HUDEP-2 (cell line): ENCODE measurements around the gene TRIM28.

Source experiments
- DNase-seq, 76 experiments: peaks; one replicate each; lab custom pipeline; 2025; ENCODE audit not compliant: unreplicated experiment in 76 of 76; lab: John Stamatoyannopoulos, UW

TRIM28 gene

DNA sequence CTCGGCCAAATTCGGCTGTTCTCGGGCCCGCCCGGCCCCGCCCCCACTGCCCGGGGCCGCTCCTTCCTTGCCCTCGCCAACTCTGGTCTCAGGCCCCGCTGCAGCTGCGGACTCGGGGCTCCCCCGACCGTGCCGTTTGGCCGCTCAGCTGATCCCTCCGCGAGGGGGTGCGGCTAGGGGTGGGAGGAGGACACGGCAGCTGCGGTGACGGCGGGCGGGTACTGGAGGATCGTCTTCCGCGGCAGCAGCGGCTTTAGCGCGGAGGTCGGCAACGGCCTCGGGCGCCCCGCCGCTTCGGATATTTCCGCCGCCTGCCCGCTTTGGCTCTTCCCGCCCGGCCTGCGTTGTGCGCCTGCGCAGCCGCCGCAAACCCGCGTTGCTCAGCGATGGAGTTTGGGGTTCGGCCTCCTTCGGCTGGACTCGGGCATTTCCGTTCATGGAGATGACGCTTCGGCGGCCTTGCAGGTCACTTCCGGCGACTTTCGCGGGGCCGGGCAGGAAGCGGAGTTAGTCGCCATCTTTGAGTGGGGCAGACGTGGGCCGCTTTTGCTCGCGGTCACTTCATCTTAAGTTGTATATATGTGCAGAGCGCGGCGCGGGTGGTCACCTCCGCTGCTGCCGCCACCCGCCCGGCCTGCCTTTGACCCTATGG lies 14.9 kb downstream of the TRIM28 start:
- DNase-seq: no peak

DNA sequence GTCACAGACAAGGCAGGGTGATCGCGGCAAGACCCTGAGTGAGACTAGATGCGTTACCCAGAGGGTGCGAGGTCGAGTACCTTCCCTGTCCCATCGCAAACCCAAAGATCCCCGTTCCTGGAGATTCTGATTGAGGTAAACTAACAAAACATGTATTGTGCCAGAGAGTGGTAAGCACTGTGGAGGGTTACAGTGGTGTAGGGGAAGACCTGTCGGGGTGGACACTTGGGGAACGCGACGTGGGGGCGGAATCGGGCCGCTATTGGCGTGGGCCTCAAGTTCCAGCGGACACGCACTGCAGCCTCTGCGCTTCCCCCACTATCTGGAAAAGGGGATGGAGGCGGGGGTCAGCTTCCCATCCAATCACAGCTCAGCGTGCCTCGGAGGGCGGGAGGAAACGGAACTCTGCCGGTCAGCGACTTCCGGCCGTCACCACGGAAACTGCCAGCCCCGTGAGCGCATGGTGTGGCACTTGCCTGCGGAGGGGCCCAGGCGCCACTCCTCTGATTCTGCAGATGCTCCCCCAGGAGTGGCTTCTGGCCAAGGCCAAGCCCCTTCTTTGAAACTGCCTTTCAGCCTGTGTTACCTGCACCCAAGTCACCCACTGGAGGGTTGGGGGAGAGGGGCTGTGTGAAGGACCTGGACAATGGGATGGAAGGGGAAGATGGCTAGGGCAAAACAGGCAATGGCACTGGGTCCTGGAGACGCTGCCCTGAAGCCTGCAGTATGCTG lies 15.6 kb downstream of the TRIM28 start:
- no peak for DNase-seq

DNA sequence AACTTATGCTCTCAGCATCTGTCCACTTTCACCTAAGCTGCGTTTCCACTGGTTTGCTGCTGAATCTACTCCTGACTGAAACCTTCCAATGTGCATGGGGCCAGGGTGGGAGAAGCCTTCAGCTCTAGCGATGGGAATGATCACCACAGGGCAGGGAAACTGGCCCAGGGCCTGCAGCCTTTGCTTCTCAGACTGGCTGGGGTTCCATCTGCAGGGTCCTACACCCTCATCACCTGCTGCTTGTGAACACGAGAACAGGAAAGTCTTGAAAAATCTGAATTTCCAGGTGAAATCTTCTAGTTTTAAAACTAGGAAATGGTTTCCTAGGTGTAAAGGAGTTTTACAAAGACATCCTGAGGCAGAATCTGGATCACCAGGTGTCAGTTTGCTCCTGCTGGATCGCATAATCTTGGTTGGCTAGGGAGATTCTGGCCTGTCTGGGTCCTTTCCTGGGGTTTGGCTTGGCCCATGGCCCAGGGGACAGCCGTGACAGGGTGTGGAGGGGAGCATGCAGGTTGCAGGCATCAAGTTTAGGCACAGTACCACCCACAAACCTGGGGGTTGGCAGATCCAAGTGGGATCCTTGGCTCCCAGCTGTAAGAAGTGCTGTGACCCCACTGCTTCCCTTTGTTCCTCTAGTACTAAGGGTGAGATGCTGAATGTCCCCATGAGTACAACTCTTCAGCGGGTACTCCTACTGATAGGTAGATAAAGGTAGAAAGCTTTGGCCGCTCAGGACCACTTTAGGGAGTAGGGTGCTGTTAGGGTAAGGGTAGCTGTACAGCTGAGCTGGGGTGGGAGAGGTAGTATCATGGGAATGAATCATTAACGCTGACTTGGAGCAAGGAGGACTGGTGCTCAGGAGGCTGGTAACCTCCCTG lies 16.4 kb downstream of the TRIM28 start:
- no peak for DNase-seq

GRCh38 chr19:58560921-58561320 lies 17.1 kb downstream of the TRIM28 start:
- no peak for DNase-seq

DNA sequence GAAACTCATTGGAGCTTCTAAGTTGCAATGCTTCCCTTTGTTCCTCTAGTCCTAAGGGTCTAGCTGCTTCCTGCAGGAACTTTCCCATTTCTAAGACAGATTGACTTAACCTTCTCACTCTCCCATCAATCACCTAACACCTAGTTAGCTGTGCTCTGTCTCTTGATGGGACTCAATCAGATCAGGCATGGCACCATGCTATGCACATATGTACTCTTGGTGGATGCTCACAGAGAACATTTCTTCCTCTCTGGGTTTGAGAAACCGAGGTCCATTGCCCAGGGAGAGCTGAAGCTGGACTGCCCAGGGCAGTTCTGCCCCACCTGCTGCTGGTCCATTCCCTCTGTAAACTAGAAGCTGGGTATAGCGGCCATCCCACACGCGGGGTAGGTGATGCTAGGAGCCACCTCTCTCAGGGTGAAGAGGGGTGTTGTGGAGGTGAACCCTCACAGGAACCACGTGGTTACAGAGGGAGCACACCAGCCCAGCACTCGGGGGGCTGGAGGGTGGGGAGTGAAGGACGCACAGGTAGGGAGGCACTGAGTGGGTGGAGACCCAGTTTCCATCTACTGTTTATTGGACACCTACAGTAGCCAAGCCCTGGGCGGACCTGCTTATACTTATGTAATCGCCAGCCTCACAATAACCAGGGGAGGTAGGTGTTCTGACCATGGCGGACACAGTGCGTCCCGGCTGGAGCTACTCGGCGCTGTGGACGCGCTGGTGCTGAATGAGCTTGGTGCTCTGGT lies 17.7 kb downstream of the TRIM28 start:
- no peak for DNase-seq

DNA sequence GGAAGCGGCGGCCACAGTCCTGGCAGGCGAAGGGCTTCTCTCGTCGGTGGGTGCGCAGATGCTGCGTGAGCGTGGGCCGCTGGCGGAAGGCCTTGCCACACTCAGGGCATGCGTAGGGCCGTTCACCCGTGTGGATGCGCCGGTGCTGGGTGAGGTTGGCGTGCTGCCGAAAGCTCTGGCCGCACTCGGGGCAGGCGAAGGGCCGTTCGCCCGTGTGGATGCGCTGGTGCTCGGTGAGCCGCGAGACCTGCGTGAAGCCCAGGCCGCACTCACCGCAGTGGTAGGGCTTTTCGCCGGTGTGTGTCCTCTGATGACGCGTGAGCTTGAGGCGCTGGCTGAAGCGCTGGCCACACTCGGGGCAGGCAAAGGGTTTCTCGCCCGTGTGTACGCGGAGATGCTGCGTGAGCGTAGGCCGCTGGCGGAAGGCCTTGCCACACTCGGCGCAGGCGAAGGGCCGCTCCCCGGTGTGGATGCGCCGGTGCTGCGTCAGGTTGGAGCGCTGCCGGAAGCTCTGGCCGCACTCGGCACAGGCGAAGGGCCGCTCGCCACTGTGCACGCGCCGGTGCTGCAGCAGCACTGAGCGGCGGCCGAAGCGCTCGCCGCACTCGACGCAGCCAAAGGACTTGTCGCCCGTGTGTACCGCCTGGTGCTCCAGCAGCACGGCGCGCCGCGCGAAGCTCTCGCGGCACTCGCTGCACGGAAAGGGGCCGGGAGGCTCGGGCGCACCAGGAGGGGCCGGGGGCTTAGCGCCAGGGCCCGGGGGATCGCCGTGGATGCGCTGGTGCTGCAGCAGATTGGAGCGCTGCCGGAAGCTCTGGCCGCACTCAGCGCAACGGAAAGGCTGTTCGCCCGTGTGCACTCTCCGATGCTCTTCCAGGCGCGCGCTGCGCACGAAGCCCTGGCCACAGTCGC lies 18.5 kb downstream of the TRIM28 start:
- DNase-seq: no peak

- DNase-seq: no peak
Measured at GRCh38 chr19:58563034-58563573, 19.2 kb downstream of the TRIM28 start.

DNA sequence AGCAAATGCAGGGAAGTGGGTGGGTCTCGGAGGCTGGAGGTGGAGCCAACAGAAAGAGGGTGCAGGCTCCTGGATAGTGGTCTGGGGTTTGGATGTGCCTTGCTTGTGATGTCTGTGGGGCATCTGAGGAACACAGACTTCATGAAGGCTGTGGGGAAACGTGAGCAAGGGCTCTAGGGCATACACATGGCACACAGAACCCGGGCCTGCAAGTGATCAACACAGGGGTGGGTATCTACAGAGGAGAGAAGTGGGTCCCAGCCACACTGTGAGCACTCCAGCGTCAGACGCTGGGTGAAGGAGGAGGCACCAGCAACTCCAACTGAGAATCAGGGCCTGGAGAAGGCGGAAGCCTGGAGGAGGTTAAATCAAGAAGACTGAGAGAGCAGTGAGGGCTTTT lies 20.0 kb downstream of the TRIM28 start:
- DNase-seq: no peak

GRCh38 chr19:58566989-58567388 lies 23.1 kb downstream of the TRIM28 start:
- DNase-seq: no peak

DNA sequence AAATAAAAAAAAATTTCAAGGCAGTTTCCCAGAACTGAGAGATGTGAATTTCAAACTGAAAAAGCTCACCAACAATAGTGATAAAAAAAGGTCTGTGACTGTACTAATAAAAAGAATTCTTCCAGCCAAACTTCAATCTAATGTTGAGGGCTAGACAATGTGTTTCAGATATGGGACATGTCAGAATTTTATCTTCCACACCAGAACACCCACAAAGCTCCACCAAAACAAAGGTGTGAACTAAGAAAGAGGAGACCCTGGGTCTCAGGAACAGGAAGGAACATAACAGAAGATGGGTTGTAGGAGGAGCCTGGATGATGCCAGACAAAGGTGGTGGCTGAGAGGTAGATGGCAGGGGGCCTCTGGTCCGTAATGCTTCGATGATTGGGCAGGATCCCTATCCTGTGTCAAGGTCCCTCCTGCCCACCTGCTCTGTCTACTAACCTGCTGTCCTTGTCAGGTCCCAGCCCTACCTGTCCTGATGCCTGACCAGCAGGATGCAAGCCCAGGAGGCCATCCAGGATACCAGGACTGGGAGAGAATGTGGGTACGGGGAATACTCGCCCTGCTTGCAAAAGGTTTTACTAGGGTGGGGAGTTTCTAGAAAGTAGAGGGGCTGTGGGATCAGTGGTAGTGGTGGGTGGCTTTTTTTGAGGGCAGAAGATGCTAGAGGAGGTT lies 24.7 kb downstream of the TRIM28 start:
- no peak for DNase-seq

- no peak for DNase-seq
Measured at GRCh38 chr19:58569191-58569942, 25.5 kb downstream of the TRIM28 start.

DNA sequence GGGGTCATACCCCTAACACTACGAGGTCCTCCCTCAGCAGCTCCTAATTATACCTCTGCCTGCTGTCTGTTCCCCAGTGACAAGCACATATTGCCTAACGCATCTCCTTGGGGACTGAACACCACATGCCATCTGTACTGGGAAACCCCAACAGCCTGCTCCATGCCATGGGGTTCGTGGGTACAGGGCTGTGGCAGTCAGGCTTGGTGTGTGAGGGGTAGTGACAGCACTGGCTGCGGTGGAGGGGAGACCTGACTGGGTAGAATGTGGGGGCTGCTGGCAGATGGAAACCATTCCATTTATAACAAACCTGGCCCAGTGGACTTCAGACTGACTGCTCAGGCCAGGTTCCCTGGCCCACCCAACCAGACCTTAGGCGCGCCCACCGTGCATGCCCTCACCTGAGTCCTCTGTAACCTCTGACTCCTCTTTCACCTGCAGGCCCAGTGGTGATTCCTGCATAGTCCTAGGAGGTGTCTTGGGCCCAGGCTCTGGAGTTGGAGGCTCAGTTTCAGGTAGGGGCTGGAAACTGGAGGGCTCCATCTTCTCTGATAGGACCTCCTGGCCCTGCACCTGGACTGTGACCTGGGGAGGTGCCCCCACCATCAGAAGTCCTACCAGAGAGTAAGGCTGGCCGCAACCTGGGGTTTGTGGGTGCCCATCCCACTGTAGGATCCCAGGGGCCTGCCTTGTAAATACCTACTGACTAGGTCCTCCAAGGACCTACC lies 26.2 kb downstream of the TRIM28 start:
- DNase-seq: no peak

- no peak for DNase-seq
Measured at GRCh38 chr19:58570770-58571574, 27.1 kb downstream of the TRIM28 start.

DNA sequence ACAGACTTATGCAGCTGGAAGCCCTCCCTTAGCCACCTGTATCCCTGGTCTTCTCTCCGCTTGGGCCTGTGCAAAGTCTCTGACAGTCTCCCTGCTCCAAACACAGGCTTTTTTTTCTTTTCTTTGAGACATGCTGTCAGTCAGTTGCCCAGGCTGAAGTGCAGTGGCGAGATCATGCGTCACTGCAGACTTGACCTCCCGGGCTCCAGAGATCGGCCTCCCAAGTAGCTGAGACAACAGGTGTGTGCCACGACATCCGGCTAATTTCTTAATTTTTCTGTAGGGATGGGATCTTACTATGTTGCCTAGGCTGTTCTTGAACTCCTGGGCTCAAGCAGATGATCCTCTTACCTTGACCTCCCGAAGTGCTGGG lies 27.7 kb downstream of the TRIM28 start:
- no peak for DNase-seq

DNA sequence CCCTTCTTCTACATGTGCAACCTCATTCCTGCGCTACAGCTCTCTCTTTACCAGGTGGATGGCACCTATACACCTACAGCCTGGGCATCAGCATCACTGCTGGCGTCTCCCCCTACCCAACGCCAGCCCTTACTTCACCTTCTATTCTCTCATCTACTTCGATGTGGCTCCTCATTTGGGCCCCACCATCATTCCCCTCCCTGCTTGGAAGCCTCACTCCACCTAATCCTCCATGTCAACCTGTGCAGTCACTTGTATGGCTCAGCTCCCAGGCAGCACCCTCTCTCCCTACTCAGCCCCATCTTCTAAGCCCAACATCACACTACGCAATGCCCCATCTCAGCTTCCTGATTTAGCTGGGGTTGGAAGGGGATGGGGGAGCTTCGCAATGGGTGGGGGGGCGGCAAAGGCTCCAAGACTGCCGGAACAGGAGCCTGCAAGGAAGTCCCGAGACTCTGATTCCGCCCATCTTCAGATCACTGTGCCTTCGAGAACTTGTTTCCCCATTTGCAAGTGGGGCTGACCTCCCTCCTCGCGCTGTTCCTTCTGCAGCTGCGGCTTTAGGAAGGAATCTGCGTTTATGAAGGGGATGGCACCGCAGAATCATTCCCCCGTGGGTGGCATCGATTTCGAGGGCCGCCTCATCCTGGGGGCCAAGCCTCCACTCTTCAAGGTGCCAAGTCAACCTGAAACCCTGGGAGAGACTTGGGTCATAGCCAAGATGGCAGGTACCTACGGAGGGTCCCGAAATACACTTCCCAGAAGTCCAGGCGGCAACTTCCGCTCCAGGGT lies 28.4 kb downstream of the TRIM28 start:
- DNase-seq: no peak
